ENCODE results near the gene TAS2R38.

TAS2R38 gene

GRCh38 chr7:141976524-141977245 is 3.1 kb upstream of the TAS2R38 start:
- no peak for DNase-seq (ENCODE audit: low read depth in 2 of 2)

- DNase-seq (ENCODE audit: low read depth in 2 of 2), result peak; percentile 55 to 65
These were observed 2.4 kb upstream of the TAS2R38 start for GRCh38 chr7:141975806-141976523.

- no peak for DNase-seq (ENCODE audit: low read depth in 2 of 2)
These were observed 1.3 kb upstream of the TAS2R38 start for GRCh38 chr7:141974831-141975230.

DNA sequence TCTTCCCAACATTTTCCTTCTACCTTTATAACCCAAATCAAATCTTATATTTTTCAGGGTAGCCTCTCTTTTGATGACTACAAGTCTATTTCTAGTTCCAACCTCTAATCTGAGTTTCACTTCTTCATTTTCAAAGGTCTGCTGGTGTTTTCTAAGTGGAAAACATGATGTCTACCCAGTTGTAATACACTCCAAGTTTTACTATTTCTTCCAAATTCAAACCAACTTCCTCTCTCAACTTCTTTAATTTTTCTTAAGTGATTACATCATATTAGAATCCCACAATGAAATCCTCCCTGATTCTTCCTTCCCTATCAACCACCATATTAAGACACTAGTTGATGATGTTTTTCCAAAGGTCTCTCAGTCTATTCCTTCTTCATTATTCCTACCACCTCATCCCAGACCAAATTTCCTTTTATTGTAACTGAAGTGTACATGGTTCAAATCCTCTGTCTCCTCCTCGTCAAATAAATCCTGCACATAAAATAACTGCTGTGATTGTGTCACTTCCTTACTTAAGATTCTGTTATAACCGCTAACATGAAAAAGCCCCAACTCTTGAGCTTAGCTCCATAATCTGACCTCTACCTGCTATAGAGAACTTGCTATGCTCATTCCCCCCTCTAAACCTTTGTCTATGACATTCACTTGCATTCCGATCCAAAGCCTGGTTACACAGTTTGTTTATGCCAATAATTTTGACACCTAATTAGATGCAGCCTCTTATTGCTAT is 12.7 kb downstream of the TAS2R38 start:
- DNase-seq (ENCODE audit: low read depth in 2 of 2), result no peak

DNA sequence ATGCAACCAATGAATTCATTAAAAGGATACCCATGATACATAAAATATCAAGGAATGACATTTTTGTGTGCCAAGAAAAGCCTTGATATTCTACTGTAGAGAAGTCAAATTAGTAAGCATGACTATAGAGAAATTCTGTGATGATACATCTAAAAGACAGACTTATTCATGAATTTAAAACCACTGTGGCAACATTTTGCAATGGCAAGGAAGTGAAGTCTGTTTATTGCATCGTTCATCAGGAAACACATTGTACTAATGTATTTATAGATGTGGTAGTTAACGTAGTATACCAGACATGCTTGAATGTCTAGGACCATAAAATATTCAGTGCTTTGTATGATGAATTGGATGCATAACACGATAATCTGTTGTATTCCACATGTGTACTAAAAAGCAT is 17.5 kb downstream of the TAS2R38 start:
- DNase-seq (ENCODE audit: low read depth in 2 of 2), result no peak

DNA sequence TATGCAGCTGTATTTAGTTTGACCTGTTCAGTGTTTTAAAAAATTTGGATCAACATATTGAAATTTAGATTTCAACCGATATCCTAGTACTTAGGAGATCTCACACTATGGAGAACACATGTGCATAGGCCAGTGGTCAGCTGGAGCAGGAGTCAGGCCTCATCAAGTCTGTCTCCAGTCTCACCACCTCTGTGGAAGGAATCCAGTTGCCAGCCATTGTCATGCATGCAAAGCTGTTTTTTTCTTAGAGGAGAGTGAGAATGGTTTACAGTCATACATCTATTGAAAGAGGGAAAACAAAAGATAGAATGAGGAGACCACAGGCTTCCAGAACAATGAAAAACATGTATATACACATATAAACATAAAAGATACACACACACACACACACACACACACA is 19.2 kb downstream of the TAS2R38 start:
- no peak for DNase-seq (ENCODE audit: low read depth in 2 of 2)

DNA sequence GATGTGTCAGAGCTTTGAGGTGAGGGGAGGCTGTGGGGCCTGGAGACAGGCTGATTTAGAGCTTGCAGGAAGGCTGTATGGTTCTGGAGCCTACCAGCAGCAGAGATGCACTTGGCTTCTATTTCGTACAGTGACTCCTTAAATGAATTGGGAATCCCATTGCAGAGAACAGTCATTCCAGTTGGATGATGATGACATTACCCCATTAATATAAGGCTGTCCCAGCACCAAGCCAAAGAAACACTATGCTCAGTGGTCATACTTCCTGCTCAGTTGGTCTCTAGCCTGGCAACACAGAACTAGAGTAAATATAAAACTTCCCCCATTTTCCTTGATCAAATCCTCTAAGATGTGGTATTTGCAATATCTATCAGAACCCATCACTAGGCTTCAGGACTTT is 21.1 kb downstream of the TAS2R38 start:
- no peak for DNase-seq (ENCODE audit: low read depth in 2 of 2)

GRCh38 chr7:141950806-141951205 is 22.8 kb downstream of the TAS2R38 start:
- no peak for DNase-seq (ENCODE audit: low read depth in 2 of 2)

DNA sequence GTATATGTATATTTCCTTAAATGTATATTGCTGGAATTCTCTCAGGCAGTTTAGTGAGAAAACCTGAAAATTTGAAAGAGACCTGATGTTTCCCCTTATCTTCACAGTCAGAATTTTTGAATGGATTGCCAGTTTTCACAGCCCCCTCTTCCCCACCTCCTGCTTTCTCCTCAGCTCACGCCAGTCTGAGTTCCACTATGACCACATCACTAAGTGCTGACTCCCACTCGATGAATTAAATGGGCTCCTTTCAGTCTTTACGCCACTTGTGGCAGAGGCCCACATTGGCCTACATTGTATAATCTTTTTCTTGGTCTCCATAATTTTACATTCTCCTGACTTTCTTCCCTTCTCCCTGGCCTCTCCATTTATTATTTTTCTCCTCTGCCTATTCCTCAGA is 23.7 kb downstream of the TAS2R38 start:
- no peak for DNase-seq (ENCODE audit: low read depth in 2 of 2)

- no peak for DNase-seq (ENCODE audit: low read depth in 2 of 2)
These were observed 24.1 kb downstream of the TAS2R38 start for GRCh38 chr7:141949451-141949850.

DNA sequence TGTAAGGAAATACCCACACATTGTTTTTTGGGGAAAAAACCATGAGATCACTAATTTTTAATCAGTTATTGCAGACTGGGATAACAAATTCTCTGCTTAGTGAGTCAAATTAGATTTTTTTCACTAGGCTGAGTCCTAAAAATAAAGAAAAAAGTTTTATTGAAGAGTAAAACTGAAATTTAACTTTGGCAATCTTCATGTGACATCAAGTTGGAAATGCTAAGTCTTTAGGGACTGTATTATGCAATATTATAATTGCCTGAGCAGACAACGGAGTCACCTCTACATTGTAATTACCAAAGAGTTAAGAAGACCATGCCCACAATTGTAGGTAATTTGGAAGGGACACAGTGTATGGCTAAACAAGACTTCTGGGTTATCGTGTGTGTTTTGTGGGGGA is 24.6 kb downstream of the TAS2R38 start:
- DNase-seq (ENCODE audit: low read depth in 2 of 2), result no peak

DNA sequence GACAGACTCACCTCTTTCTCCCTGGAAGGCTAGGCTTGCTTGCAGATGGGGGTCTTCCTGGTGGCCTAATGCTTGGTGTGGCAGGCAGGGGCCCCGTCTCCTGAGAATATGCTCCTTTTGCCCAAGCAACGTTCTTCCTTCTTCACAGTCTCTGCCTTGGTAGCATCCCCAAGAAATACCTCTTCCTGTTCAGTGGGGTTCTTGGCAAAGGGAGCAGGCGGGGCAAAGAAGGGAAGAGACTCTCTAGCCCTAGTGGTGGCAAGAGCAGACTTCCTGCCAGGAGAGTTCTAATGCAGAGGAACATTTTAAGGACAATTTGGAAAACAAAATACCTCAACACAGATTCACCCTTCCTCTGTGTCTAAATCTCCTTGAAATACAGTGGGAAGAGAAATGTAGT is 26.8 kb downstream of the TAS2R38 start, which contains the start of gene CLEC5A:
CLEC5A (minus strand) TSS at position 179 of the 400 bp plus-strand sequence. CDS start 682 bp downstream, outside the sequence.
- DNase-seq (ENCODE audit: low read depth in 2 of 2), result no peak

GRCh38 chr7:141945356-141945755 is 28.2 kb downstream of the TAS2R38 start:
- no peak for DNase-seq (ENCODE audit: low read depth in 2 of 2)

- DNase-seq (ENCODE audit: low read depth in 2 of 2), result no peak
These were observed 28.8 kb downstream of the TAS2R38 start for GRCh38 chr7:141944811-141945210.

DNA sequence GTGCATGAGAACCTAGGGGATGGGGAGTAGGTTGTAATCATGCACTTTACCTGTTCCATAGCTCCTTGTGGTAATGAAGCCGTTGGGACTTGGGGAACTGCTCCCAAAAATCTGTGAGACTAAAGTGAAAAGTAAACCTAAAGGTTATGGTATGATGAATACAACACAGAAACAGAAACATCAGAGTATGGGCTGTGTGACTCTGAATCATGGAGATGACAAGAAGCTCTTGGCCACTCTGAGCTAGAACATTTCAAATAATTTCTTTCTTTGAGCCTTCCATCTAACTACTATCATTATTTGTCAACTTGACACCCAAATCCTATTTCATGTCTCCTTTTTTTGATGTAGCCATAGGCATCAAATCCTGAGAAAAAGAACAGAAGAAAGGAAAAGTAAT is 29.7 kb downstream of the TAS2R38 start:
- DNase-seq (ENCODE audit: low read depth in 2 of 2), result no peak

GRCh38 chr7:141941075-141941474 is 32.5 kb downstream of the TAS2R38 start:
- DNase-seq (ENCODE audit: low read depth in 2 of 2), result no peak

DNA sequence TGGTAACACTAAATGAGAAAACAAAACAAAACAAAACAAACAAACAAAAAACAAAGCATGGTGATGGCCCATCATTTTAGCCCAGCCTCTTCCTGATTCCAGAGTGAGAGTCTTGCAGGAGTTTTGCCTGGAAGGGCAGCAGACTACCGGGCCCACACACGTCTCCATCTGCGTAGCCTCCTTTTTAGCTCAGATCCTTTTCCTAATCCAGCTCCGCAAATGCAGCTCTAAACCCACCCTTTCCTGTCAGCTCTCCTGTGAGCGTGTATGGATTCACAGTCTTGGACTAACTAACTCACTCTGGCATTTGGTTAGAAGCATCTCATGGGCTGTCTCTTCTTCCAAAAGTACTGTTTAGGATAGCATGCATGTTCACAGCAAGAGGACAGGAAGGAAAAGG is 43.4 kb downstream of the TAS2R38 start:
- no peak for DNase-seq (ENCODE audit: low read depth in 2 of 2)

- no peak for DNase-seq (ENCODE audit: low read depth in 2 of 2)
These were observed 44.8 kb downstream of the TAS2R38 start for GRCh38 chr7:141928845-141929195.

- DNase-seq (ENCODE audit: low read depth in 2 of 2), result no peak
These were observed 45.3 kb downstream of the TAS2R38 start for GRCh38 chr7:141928146-141928844.

Data from stimulated activated CD4-positive, alpha-beta T cell treated with anti-CD3 and anti-CD28 coated beads, Interleukin-1b, Interleukin-23, amount 100 ng/mL, for 4 hours (primary cell).